ENCODE results near the gene SCAMP2. TPM values are rescaled to one million over a fixed set of nuclear protein-coding genes. Genes with fewer than 3 reads are reported as not detected.
A peak's percentile ranks its signal among the peaks of the same experiment; 100 is the strongest.

The SCAMP2 gene
- total RNA-seq, 4 donors from 2014 or later: 59.3 to 129 (median 104) TPM

DNA sequence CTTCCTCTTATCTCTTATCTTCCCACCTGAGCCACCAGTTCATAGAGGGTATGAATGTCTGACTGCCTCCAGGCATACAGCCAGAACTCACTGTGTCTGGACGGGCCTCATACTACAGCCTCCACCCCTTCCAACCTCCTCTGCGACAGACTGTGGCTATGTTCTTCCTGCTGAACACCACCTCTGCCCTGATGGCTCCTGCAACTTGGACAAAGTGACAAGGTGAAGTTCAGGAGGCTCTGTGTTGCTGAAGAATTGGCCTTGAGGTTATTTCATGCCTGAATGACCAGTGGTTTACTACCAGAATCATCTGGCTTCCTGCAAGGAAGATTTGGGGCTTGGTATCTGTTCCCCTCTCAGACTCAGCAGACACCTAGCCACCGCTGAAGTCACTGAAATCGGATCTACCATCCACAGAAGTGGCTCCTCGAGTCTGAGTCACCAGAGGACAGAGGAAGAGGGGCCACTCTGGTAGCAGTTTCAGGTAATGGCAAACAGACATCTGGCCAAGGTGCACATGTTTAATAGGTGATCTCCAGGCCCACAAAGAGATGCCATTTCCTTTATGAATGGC is 16.0 kb downstream of the SCAMP2 start:
- intact Hi-C loops (cut with DNase I): no loop called here
- Histone ChIP-seq H3K27me3 (no peaks in the 10 kb centered on the region), H3K9me3 (no peaks in the 10 kb centered on the region), H3K36me3 (peaks cover 15 to 21% of the 10 kb centered on the region in 2 donors), H3K4me1 (peaks cover 25 to 37% of the 10 kb centered on the region in 2 donors), H3K4me3 (replicated peaks in 1 of 3) (no peak overlapping the region), H3K27ac (peak overlapping the region; percentile 11 to 52 (median 28))
- WGBS, 2 donors: 24 to 28% methylated on average over 2 to 5 of the region's 5 CpGs
- DNase-seq: peak; percentile 26 to 38
- no peak for TF ChIP-seq POLR2A (IDR thresholded peaks at IDR 0.05)
- TF ChIP-seq, protein P1, sequence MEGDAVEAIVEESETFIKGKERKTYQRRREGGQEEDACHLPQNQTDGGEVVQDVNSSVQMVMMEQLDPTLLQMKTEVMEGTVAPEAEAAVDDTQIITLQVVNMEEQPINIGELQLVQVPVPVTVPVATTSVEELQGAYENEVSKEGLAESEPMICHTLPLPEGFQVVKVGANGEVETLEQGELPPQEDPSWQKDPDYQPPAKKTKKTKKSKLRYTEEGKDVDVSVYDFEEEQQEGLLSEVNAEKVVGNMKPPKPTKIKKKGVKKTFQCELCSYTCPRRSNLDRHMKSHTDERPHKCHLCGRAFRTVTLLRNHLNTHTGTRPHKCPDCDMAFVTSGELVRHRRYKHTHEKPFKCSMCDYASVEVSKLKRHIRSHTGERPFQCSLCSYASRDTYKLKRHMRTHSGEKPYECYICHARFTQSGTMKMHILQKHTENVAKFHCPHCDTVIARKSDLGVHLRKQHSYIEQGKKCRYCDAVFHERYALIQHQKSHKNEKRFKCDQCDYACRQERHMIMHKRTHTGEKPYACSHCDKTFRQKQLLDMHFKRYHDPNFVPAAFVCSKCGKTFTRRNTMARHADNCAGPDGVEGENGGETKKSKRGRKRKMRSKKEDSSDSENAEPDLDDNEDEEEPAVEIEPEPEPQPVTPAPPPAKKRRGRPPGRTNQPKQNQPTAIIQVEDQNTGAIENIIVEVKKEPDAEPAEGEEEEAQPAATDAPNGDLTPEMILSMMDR (IDR thresholded peaks at IDR 0.05): no peak

GRCh38 chr15:74856537-74856936 is 16.6 kb downstream of the SCAMP2 start:
- Histone ChIP-seq H3K27ac (peak overlapping the region in 1 of 3 donors; percentile 28), H3K27me3 (no peaks in the 10 kb centered on the region), H3K36me3 (peaks cover 21 to 27% of the 10 kb centered on the region in 2 donors), H3K9me3 (no peaks in the 10 kb centered on the region), H3K4me3 (replicated peaks in 1 of 3) (no peak overlapping the region), H3K4me1 (peaks cover 25 to 37% of the 10 kb centered on the region in 2 donors)
- intact Hi-C loops (cut with DNase I): no loop called here
- DNase-seq: no peak
- TF ChIP-seq POLR2A (IDR thresholded peaks at IDR 0.05): no peak
- TF ChIP-seq, protein P1 (IDR thresholded peaks at IDR 0.05): no peak
- WGBS, 2 donors: 94 to 100% methylated on average over 1 of the region's 1 CpG

GRCh38 chr15:74855857-74856256 is 17.3 kb downstream of the SCAMP2 start:
- Histone ChIP-seq H3K9me3 (no peaks in the 10 kb centered on the region), H3K4me3 (replicated peaks in 1 of 3) (no peak overlapping the region), H3K36me3 (peaks cover 27 to 34% of the 10 kb centered on the region in 2 donors), H3K27ac (no peak overlapping the region), H3K27me3 (no peaks in the 10 kb centered on the region), H3K4me1 (peaks cover 25 to 37% of the 10 kb centered on the region in 2 donors)
- DNase-seq: no peak
- no peak for TF ChIP-seq POLR2A (IDR thresholded peaks at IDR 0.05)
- TF ChIP-seq, protein P1 (IDR thresholded peaks at IDR 0.05): no peak
- 66 to 98% methylated on average over 2 of the region's 2 CpGs for WGBS, 2 donors
- intact Hi-C loops (cut with DNase I): no loop called here

GRCh38 chr15:74854453-74855022 is 18.6 kb downstream of the SCAMP2 start:
- intact Hi-C loops (cut with DNase I): no loop called here
- WGBS, 2 donors: 91 to 96% methylated on average over 12 to 13 of the region's 13 CpGs
- H3K36me3 ChIP-seq: peaks cover 37 to 41% of the 10 kb centered on the region in 2 donors

GRCh38 chr15:74851960-74852359 is 21.2 kb downstream of the SCAMP2 start:
- Histone ChIP-seq H3K4me1 (peaks cover 18 to 27% of the 10 kb centered on the region in 2 donors), H3K9me3 (no peaks in the 10 kb centered on the region), H3K27ac (no peak overlapping the region), H3K4me3 (replicated peaks in 1 of 3) (no peak overlapping the region), H3K27me3 (no peaks in the 10 kb centered on the region), H3K36me3 (peaks cover 43 to 47% of the 10 kb centered on the region in 2 donors)
- 94 to 100% methylated on average over 2 to 7 of the region's 7 CpGs for WGBS, 2 donors
- no peak for DNase-seq
- TF ChIP-seq POLR2A (IDR thresholded peaks at IDR 0.05): no peak
- TF ChIP-seq, protein P1 (IDR thresholded peaks at IDR 0.05): no peak
- intact Hi-C loops (cut with DNase I): no loop called here

More at GRCh38 chr15:74854453-74855022, 18.6 kb downstream of the SCAMP2 start:
- Histone ChIP-seq H3K4me3 (replicated peaks in 1 of 3) (no peak overlapping the region), H3K9me3 (no peaks in the 10 kb centered on the region), H3K27ac (no peak overlapping the region), H3K4me1 (peaks cover 25 to 33% of the 10 kb centered on the region in 2 donors), H3K27me3 (no peaks in the 10 kb centered on the region)
- no peak for TF ChIP-seq POLR2A (IDR thresholded peaks at IDR 0.05)
- TF ChIP-seq, protein P1 (IDR thresholded peaks at IDR 0.05): no peak
- DNase-seq: no peak

All from thyroid gland (tissue), 4 donors.